Glomerular endothelial cell (primary cell): Measurements from ENCODE around the gene GPI. TPM values are rescaled to one million over a fixed set of nuclear protein-coding genes. Genes with fewer than 3 reads are reported as not detected.
"Not testable (repeated sequence)": the region's sequence is repeated elsewhere in the genome, so short reads cannot be mapped to it uniquely, and the experiment has no call there.

Experiments used
- DNase-seq: peaks from one replicate; pipeline ENCODE4 v3.0.0-alpha.2; 2011; ENCODE audit warnings: low read depth, low spot score; ENCODE audit errors: extremely low read depth
- total RNA-seq: library from RNA; depleted of rRNA; stranded (reverse); fragments of >200 nt; gene quantifications from 2 replicates; pipeline ENCODE4 v1.2.3, GENCODE V29; 2015

The GPI gene
- total RNA-seq, 1 donor from 2014 or later, result 291 TPM

- not testable (repeated sequence) for DNase-seq
These were observed 35.8 kb downstream of the GPI start for GRCh38 chr19:34400844-34401243.

- no peak for DNase-seq
These were observed 37.1 kb downstream of the GPI start for GRCh38 chr19:34402074-34402600.

- no peak for DNase-seq
These were observed 38.8 kb downstream of the GPI start for GRCh38 chr19:34403784-34404108.

GRCh38 chr19:34404109-34404909 lies 39.3 kb downstream of the GPI start, which contains the start of gene PDCD2L:
Gene PDCD2L, plus strand, starts transcription at chr19:34404399. Its CDS starts 32 bp downstream, at chr19:34404431.
- DNase-seq, result peak; percentile 48

- no peak for DNase-seq
These were observed 41.1 kb downstream of the GPI start for GRCh38 chr19:34405892-34406660.

- DNase-seq, result no peak
These were observed 43.4 kb downstream of the GPI start for GRCh38 chr19:34408411-34408810.

GRCh38 chr19:34409189-34410164 lies 44.5 kb downstream of the GPI start:
- no peak for DNase-seq

- no peak for DNase-seq
These were observed 46.2 kb downstream of the GPI start for GRCh38 chr19:34411216-34411615.

- no peak for DNase-seq
These were observed 51.1 kb downstream of the GPI start for GRCh38 chr19:34416021-34416545.

GRCh38 chr19:34418300-34418699 lies 53.3 kb downstream of the GPI start:
- no peak for DNase-seq

- DNase-seq, result no peak
These were observed 61.2 kb downstream of the GPI start for GRCh38 chr19:34426096-34426661.

- no peak for DNase-seq
These were observed 63.7 kb downstream of the GPI start for GRCh38 chr19:34428549-34429285.

GRCh38 chr19:34429553-34429952 lies 64.6 kb downstream of the GPI start:
- no peak for DNase-seq

GRCh38 chr19:34430738-34431625 lies 66.0 kb downstream of the GPI start:
- no peak for DNase-seq

- no peak for DNase-seq
These were observed 66.8 kb downstream of the GPI start for GRCh38 chr19:34431681-34432402.

GRCh38 chr19:34432797-34433196 lies 67.8 kb downstream of the GPI start:
- no peak for DNase-seq

- no peak for DNase-seq
These were observed 71.7 kb downstream of the GPI start for GRCh38 chr19:34436716-34437115.

- no peak for DNase-seq
These were observed 83.2 kb downstream of the GPI start for GRCh38 chr19:34448191-34448590.
